ENCODE data around the gene PLXNB1. TPM values are rescaled to one million over a fixed set of nuclear protein-coding genes. Genes with fewer than 3 reads are reported as not detected.

Gene PLXNB1
- total RNA-seq, 1 experiment from 2014 or later: 149 TPM

GRCh38 chr3:48430708-48431101 lies 819 bp upstream of the PLXNB1 start:
- intact Hi-C loops (cut with micrococcal nuclease; ENCODE audit: unreplicated experiment): loop anchor here (1.0 kb wide), 1 partner anchor 198 kb away; no protein-coding TSS in a partner anchor
- BruUV-seq (replicated peaks): no TSS peak
- Histone ChIP-seq H3K4me3 (ENCODE audit: low read depth, low read length) (peak overlapping the region; percentile 84), H3K36me3 (ENCODE audit: control insufficient read depth, insufficient read depth, low read length) (peaks cover 6% of the 10 kb centered on the region), H3K27me3 (replicated peaks; ENCODE audit: control insufficient read depth, insufficient read depth, low read length) (no peaks in the 10 kb centered on the region), H3K9me3 (no peaks in the 10 kb centered on the region), H3K4me1 (peaks cover 77% of the 10 kb centered on the region)
- Mint-ChIP-seq H3K9me3 (ENCODE audit: unreplicated experiment) (no peaks in the 10 kb centered on the region), H3K27me3 (ENCODE audit: insufficient read depth, unreplicated experiment) (no peaks in the 10 kb centered on the region), H3K4me3 (ENCODE audit: unreplicated experiment) (peak overlapping the region; percentile 98), H3K27ac (ENCODE audit: unreplicated experiment) (no peak overlapping the region), H3K4me1 (ENCODE audit: low read depth, unreplicated experiment) (peaks cover 52% of the 10 kb centered on the region), H3K36me3 (ENCODE audit: insufficient read depth, unreplicated experiment) (peaks cover 75% of the 10 kb centered on the region)
- ChIA-PET POLR2A (interaction anchor here (0.6 to 2.8 kb wide), 4 partner anchors 9 to 286 kb away, joined by 3 to 12 read pairs (median 6); partner anchors contain the start of genes ATRIP, CCDC51, IP6K2 and TMA7), CTCF (interaction anchor here (1.6 kb wide), 1 partner anchor 30 kb away, joined by 8 read pairs; no protein-coding TSS in a partner anchor)
- TF ChIP-seq CTCF (IDR thresholded peaks at IDR 0.05; ENCODE audit: insufficient read depth in 1 of 2, low read depth in 1 of 2, low read length in 1 of 2, severe bottlenecking in 1 of 2, unreplicated experiment in 1 of 2): no peak
- no peak for DNase-seq

- Mint-ChIP-seq H3K27ac (ENCODE audit: unreplicated experiment) (no peak overlapping the region), H3K9me3 (ENCODE audit: unreplicated experiment) (no peaks in the 10 kb centered on the region), H3K4me3 (ENCODE audit: unreplicated experiment) (peak overlapping the region; percentile 98), H3K36me3 (ENCODE audit: insufficient read depth, unreplicated experiment) (peaks cover 75% of the 10 kb centered on the region), H3K27me3 (ENCODE audit: insufficient read depth, unreplicated experiment) (no peaks in the 10 kb centered on the region), H3K4me1 (ENCODE audit: low read depth, unreplicated experiment) (peaks cover 52% of the 10 kb centered on the region)
- no peak for TF ChIP-seq CTCF (IDR thresholded peaks at IDR 0.05; ENCODE audit: insufficient read depth in 1 of 2, low read depth in 1 of 2, low read length in 1 of 2, severe bottlenecking in 1 of 2, unreplicated experiment in 1 of 2)
- Histone ChIP-seq H3K4me1 (peaks cover 65% of the 10 kb centered on the region), H3K27me3 (replicated peaks; ENCODE audit: control insufficient read depth, insufficient read depth, low read length) (no peaks in the 10 kb centered on the region), H3K36me3 (ENCODE audit: control insufficient read depth, insufficient read depth, low read length) (peaks cover 6% of the 10 kb centered on the region), H3K9me3 (no peaks in the 10 kb centered on the region), H3K4me3 (ENCODE audit: low read depth, low read length) (peak overlapping the region; percentile 84)
- ChIA-PET CTCF (interaction anchor here (1.9 kb wide), 1 partner anchor 29 kb away, joined by 15 read pairs; no protein-coding TSS in a partner anchor), POLR2A (interaction anchor here (1.2 to 2.8 kb wide), 3 partner anchors 10 to 241 kb away, joined by 3 to 12 read pairs (median 4); partner anchors contain the start of genes ATRIP, CCDC51, CDC25A and TMA7)
- BruUV-seq (replicated peaks): no TSS peak
- DNase-seq: peak; percentile 87
- intact Hi-C loops (cut with micrococcal nuclease; ENCODE audit: unreplicated experiment): no loop called here
Measured at GRCh38 chr3:48429317-48429959, 448 bp downstream of the PLXNB1 start.

GRCh38 chr3:48428572-48429316 lies 1.1 kb downstream of the PLXNB1 start:
- intact Hi-C loops (cut with micrococcal nuclease; ENCODE audit: unreplicated experiment): no loop called here

More at GRCh38 chr3:48428572-48429316, 1.1 kb downstream of the PLXNB1 start:
- H3K4me1 ChIP-seq: peaks cover 59% of the 10 kb centered on the region
- H3K4me1 Mint-ChIP-seq (ENCODE audit: low read depth, unreplicated experiment): peaks cover 50% of the 10 kb centered on the region
- peaks cover 8% of the 10 kb centered on the region for H3K36me3 ChIP-seq (ENCODE audit: control insufficient read depth, insufficient read depth, low read length)
- TF ChIP-seq CTCF (IDR thresholded peaks at IDR 0.05; ENCODE audit: insufficient read depth in 1 of 2, low read depth in 1 of 2, low read length in 1 of 2, severe bottlenecking in 1 of 2, unreplicated experiment in 1 of 2): no peak
- H3K27me3 ChIP-seq (replicated peaks; ENCODE audit: control insufficient read depth, insufficient read depth, low read length): no peaks in the 10 kb centered on the region
- H3K9me3 ChIP-seq: no peaks in the 10 kb centered on the region
- ChIA-PET POLR2A (interaction anchor here (1.4 to 2.8 kb wide), 2 partner anchors 11 to 18 kb away, joined by 4 to 12 read pairs; partner anchors contain the start of genes ATRIP, CCDC51 and TMA7), CTCF (interaction anchor here (1.0 to 1.9 kb wide), 2 partner anchors 28 to 129 kb away, joined by 3 to 15 read pairs; no protein-coding TSS in a partner anchor)
- BruUV-seq (replicated peaks): no TSS peak
- peak overlapping the region; percentile 82 for H3K27ac Mint-ChIP-seq (ENCODE audit: unreplicated experiment)
- H3K36me3 Mint-ChIP-seq (ENCODE audit: insufficient read depth, unreplicated experiment): peaks cover 73% of the 10 kb centered on the region
- no peaks in the 10 kb centered on the region for H3K9me3 Mint-ChIP-seq (ENCODE audit: unreplicated experiment)
- H3K4me3 ChIP-seq (ENCODE audit: low read depth, low read length): peak overlapping the region; percentile 84
- H3K4me3 Mint-ChIP-seq (ENCODE audit: unreplicated experiment): peak overlapping the region; percentile 98
- DNase-seq: peak; percentile 69 to 79
- H3K27me3 Mint-ChIP-seq (ENCODE audit: insufficient read depth, unreplicated experiment): no peaks in the 10 kb centered on the region
